Epithelial cell of proximal tubule (primary cell): ENCODE data around the gene MYH16. TPM values are rescaled to one million over a fixed set of nuclear protein-coding genes. Genes with fewer than 3 reads are reported as not detected.
"Not testable (repeated sequence)": the region's sequence is repeated elsewhere in the genome, so short reads cannot be mapped to it uniquely, and the experiment has no call there.

Experiments used
- DNase-seq: peaks from one replicate; pipeline ENCODE4 v3.0.0-alpha.2; 2011; ENCODE audit warnings: low read depth
- H3K4me3 ChIP-seq: 2 replicates; pipeline ENCODE4 v1.5.1; 2011; ENCODE audit warnings: low read depth, mild to moderate bottlenecking, low read length
- total RNA-seq: library from RNA; depleted of rRNA; stranded (reverse); fragments of >200 nt; gene quantifications from 2 replicates; pipeline ENCODE4 v1.2.3, GENCODE V29; 2015
- TF ChIP-seq, protein P1 (sequence below): conservative IDR thresholded peaks from 2 replicates; pipeline ENCODE4 v1.5.1; 2012; ENCODE audit warnings: low read depth, mild to moderate bottlenecking, low read length

The MYH16 gene
- total RNA-seq = 1.0 and 1.4 TPM in 2 replicates

DNA sequence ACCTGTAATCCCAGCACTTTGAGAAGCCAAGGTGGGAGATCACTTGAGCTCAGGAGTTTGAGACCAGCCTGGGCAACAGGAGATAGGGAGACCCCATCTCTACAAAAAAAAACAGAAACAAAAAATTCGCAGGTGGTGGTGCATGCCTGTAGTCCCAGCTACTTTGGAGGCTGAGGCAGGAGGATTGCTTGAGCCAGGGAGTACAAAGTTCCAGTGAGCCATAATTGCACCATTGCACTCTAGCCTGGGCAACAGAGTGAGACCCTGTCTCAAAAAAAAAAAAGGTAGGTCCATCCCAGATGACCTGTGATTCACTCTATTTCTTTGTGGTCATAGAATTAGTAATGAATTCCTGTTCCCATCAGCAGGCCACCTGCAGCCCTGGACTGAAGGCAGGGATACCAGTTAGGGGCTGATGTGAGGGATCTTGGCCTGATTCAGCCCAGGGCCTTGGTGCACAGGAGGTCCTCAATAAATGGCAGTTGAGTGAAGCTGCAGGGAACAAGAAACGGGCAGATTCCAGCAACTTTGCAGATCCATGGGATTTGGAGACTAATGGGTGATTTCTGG is at the start of gene MYH16:
MYH16 (plus strand) TSS at position 364 of the 570 bp plus-strand sequence.
- TF ChIP-seq, protein P1, sequence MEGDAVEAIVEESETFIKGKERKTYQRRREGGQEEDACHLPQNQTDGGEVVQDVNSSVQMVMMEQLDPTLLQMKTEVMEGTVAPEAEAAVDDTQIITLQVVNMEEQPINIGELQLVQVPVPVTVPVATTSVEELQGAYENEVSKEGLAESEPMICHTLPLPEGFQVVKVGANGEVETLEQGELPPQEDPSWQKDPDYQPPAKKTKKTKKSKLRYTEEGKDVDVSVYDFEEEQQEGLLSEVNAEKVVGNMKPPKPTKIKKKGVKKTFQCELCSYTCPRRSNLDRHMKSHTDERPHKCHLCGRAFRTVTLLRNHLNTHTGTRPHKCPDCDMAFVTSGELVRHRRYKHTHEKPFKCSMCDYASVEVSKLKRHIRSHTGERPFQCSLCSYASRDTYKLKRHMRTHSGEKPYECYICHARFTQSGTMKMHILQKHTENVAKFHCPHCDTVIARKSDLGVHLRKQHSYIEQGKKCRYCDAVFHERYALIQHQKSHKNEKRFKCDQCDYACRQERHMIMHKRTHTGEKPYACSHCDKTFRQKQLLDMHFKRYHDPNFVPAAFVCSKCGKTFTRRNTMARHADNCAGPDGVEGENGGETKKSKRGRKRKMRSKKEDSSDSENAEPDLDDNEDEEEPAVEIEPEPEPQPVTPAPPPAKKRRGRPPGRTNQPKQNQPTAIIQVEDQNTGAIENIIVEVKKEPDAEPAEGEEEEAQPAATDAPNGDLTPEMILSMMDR = no peak
- no peak for DNase-seq
- H3K4me3 ChIP-seq = no peak within 1 kb of the TSS

DNA sequence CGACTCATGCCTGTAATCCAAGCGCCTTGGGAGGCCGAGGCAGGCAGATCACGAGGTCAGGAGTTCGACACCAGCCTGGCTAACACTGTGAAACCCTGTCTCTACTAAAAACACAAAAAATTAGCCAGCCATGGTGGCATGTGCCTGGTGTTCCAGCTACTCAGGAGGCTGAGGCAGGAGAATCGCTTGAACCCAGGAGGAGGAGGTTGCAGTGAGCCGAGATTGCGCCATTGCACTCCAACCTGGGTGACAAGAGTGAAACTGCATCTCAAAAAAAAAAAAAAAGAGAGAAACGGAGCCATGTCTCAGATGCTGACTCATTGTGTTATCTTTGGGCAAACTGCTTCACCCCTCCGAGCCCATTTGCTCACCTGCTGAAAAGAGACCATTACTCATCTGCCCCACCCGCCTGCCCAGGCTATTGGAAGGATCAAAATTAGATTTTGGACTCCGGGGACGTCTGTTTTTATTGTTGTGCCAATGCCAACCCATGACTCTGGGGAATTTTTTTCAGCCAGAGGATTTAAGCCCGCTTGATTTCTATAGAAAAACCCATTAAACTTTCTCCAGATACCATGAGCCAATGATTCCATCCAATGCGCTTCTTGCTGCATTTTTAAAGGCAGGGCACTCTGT is 48.3 kb upstream of the MYH16 start:
- not testable (repeated sequence) for H3K4me3 ChIP-seq, DNase-seq

DNA sequence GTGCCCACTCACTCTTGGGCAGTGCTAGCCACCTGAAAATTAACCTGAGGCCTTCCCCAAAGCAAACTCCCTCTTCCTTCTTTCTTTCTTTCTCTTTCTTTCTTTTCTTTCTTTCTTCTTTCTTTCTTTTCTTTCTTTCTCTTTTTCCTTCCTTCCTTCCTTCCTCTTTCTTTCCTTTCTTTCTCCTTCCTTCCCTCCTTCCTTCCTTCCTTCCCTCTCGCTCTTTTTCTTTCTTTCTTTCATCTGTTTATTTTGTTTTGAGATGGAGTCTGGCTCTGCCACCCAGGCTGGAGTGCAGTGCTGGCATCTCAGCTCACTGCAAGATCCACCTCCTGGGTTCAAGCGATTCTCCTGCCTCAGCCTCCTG is 47.8 kb upstream of the MYH16 start:
- TF ChIP-seq, protein P1 = no peak
- no peak for DNase-seq
- no peak overlapping the region for H3K4me3 ChIP-seq

DNA sequence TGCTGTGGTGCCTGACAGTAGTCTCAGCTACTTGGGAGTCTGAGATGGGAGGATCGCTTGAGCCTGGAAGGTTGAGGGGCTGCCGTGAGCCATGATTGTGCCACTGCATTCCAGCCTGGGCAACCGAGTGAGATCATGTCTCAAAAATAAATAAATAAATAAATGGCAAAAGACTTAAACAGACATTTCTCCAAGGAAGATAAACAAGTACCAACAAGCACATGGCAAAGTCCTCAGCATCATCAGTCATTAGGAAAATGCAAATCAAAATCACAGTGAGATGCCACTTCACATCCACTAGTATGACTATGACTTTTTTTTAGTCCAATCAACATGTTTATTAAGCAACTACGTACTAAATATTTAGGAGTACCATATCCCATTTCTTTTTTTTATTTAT is 43.4 kb upstream of the MYH16 start:
- TF ChIP-seq, protein P1 = no peak
- no peak overlapping the region for H3K4me3 ChIP-seq
- no peak for DNase-seq

DNA sequence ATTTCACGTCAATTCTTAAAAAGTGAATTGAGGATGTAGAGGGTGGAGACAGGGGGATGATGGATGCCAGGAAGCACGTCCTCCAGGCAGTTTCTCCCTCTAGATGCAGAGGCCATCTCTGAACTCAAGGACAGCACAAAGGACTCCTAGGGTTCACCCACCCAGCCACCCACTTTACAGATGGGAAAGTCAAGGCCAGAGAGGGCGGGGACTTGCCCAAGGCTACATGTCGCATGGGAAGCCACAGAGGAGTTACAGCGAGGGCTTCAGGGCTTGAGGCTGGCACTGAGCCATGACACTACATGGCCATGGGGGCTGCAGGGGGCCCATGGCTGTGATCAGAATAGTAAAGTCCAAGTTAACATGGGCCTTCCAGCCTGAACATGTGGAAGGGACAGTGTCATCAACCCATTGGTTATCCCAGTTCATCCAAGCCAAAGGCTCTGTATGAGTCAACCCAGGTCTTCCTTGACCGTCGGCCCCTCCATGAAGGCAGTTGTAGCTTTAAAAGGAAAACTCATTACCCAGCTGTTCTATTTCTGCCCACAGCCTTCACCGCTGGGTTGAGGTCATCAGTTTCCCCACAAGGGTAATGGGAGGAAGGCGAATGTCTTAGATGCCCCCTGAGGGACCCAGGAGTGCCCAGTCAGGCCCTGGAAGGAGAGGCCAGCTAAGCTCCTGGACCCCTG is 40.4 kb upstream of the MYH16 start:
- H3K4me3 ChIP-seq = no peak overlapping the region
- no peak for DNase-seq
- TF ChIP-seq, protein P1 = no peak

DNA sequence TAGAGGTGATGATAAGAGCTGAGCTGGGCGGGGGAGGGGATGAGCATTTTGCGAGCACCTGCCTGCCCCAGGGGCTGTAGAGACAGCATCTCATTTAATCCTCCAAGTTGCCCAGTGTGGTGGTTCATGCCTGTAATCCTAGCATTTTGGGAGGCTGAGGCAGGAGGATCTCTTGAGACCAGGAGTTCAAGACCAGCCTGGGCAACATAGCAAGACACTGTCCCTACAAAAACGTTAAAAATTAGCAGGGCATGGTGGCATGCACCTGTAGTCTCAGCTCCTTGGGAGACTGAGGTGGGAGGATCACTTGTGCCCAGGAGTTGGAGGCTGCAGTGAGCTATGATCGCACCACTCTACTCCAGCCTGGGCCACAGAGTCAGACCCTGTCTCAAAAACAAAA is 39.7 kb upstream of the MYH16 start:
- DNase-seq, H3K4me3 ChIP-seq: not testable (repeated sequence)

DNA sequence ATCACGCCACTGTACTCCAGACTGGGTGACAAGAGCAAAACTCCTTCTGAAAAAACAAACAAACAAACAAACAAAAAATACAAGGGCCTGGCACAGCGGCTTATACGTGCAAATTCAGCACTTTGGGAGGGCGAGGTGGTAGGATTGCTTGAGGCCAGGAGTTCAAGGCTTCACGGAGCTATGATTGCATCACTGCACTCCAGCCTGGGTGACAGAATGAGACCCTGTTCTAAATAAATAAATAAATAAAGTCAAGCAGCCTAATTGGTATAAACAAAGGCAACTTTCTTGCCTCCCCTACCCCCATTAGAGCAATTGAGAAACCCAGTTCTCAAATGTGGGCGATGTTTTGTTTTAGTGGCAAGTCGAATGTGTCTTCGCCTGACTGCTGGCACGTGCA is 38.5 kb upstream of the MYH16 start:
- TF ChIP-seq, protein P1 = no peak
- no peak overlapping the region for H3K4me3 ChIP-seq
- no peak for DNase-seq

DNA sequence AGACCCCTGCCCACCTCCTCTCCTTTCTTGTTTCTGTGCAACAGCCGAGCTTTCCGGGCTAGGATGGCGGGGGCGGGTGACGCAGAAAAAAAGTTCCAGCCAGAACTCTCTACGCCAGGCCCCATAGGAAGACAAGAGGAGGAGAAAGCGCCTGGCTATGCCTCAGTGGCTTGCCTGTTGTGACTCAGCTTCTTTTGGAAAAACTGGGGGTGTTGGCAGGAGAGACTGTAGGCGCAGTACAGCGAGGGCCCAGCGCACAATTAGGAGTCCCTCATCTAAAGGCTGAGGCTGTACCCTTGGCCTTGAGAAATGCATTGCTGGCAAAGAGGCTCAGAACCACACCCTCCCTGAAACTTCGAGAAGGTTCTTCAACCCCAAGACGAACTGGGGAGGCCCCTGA is 36.7 kb upstream of the MYH16 start:
- DNase-seq = no peak
- TF ChIP-seq, protein P1 = no peak

DNA sequence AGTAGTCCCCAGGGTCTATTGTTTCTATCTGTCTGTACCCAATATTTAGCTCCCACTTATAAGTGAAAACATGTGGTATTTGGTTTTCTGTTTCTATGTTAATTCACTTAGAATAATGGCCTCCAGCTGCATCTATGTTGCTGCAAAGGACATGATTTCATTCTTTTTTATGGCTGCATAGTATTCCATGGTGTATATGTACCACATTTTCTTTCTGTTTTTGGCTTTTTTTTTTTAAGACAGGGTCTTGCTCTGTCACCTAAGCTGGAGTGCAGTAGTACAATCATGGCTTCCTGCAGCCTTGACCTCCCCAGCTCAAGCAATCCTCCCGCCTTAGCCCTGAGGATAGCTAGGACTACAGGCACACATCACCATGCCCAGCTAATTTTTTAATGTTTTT is 34.8 kb upstream of the MYH16 start:
- H3K4me3 ChIP-seq, DNase-seq: not testable (repeated sequence)

More for the DNA sequence above, 36.7 kb upstream of the MYH16 start:
- H3K4me3 ChIP-seq = no peak overlapping the region
